ENCODE measurements around the gene ERICH2. TPM values are rescaled to one million over a fixed set of nuclear protein-coding genes. Genes with fewer than 3 reads are reported as not detected.

ERICH2 gene
- total RNA-seq (2022; extraction: Qiagen RNA extraction; ENCODE audit: low read depth) = not detected in 5 replicates

GRCh38 chr2:170770008-170770605 is at the start of gene ERICH2:
ERICH2 (plus strand) TSS chr2:170770378; CDS start chr2:170770682, 304 bp downstream.

DNA sequence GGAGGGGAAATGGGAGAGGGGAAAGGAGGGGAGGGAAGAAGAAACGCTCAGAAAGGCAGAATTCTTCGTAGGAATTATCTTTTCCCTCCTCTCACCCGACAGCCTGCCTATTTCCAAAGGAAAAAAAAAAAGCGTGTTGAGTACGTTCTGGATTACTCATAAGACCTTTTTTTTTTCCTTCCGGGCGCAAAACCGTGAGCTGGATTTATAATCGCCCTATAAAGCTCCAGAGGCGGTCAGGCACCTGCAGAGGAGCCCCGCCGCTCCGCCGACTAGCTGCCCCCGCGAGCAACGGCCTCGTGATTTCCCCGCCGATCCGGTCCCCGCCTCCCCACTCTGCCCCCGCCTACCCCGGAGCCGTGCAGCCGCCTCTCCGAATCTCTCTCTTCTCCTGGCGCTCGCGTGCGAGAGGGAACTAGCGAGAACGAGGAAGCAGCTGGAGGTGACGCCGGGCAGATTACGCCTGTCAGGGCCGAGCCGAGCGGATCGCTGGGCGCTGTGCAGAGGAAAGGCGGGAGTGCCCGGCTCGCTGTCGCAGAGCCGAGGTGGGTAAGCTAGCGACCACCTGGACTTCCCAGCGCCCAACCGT is 46.4 kb downstream of the ERICH2 start, which contains the start of gene GAD1:
GAD1 (plus strand) TSS at position 384 of the 589 bp plus-strand sequence. CDS start 1,705 bp downstream, outside the sequence.

Other genes starting within 250 kb of the ERICH2 start
- gene SP5, start 55.0 kb upstream of the ERICH2 start, total RNA-seq (2022; extraction: Qiagen RNA extraction; ENCODE audit: low read depth) = 0.05 TPM in 1 of 5 replicates, not detected in the others
- 0.39 to 0.63 TPM (median 0.42 TPM) in 5 replicates for gene GAD1, start 46.5 kb downstream of the ERICH2 start, total RNA-seq (2022; extraction: Qiagen RNA extraction; ENCODE audit: low read depth)
- gene GORASP2, start 158.9 kb downstream of the ERICH2 start, total RNA-seq (2022; extraction: Qiagen RNA extraction; ENCODE audit: low read depth) = 91.3 to 115 TPM (median 94.8 TPM) in 5 replicates

Data from A549 treated with RU486 at 1 μM for 4 hours (cell line).